SK-N-MC (cell line): Measurements from ENCODE around the gene NR2E3.

Experiments used
- EZH2 ChIP-seq: fragments of 200-600 bp; sonication (generic); IDR thresholded peaks from one replicate; pipeline ENCODE4 v1.6.1; 2017; ENCODE audit warnings: antibody characterized with exemption
- FOXP2 ChIP-seq: optimal IDR thresholded peaks from 2 replicates; pipeline ENCODE3; 2011; ENCODE audit warnings: mild to moderate bottlenecking, moderate library complexity; ENCODE audit not compliant: insufficient read depth; ENCODE audit errors: extremely low read length, control extremely low read depth
- POLR2AphosphoS5 ChIP-seq: IDR thresholded peaks from 2 replicates; pipeline ENCODE4 v1.6.1; 2012; ENCODE audit warnings: mild to moderate bottlenecking, low read depth, low read length, borderline replicate concordance

GRCh38 chr15:71808311-71809020, 1.9 kb upstream of the NR2E3 start:
- TF ChIP-seq FOXP2 (no peak), EZH2 (no peak), POLR2AphosphoS5 (no peak)
